ENCODE measurements around the gene CTNNBIP1.

- TF ChIP-seq CTCF (IDR thresholded peaks at IDR 0.05; ENCODE audit: low read length) (no peak), EZH2 (IDR thresholded peaks at IDR 0.05; ENCODE audit: borderline replicate concordance, low read length) (no peak)
Observed at GRCh38 chr1:9891207-9891606, 18.9 kb downstream of the CTNNBIP1 start.
